ENCODE measurements around the gene NFKB2.

Gene NFKB2

GRCh38 chr10:102422545-102423129 is 27.1 kb downstream of the NFKB2 start:
- peak; percentile 69 for DNase-seq (ENCODE audit: low read depth)

GRCh38 chr10:102423372-102423968 is 28.0 kb downstream of the NFKB2 start:
- DNase-seq (ENCODE audit: low read depth): no peak

- no peak for DNase-seq (ENCODE audit: low read depth)
Measured at GRCh38 chr10:102424145-102424544, 28.6 kb downstream of the NFKB2 start.

GRCh38 chr10:102424916-102425315 is 29.4 kb downstream of the NFKB2 start:
- DNase-seq (ENCODE audit: low read depth): no peak

GRCh38 chr10:102425444-102425843 is 29.9 kb downstream of the NFKB2 start:
- DNase-seq (ENCODE audit: low read depth): no peak

GRCh38 chr10:102426803-102427287 is 31.3 kb downstream of the NFKB2 start:
- no peak for DNase-seq (ENCODE audit: low read depth)

GRCh38 chr10:102429468-102429867 is 34.0 kb downstream of the NFKB2 start:
- no peak for DNase-seq (ENCODE audit: low read depth)

- peak; percentile 66 for DNase-seq (ENCODE audit: low read depth)
Measured at GRCh38 chr10:102431452-102432124, 36.1 kb downstream of the NFKB2 start.

- peak; percentile 97 for DNase-seq (ENCODE audit: low read depth)
Measured at GRCh38 chr10:102432162-102432950, 36.9 kb downstream of the NFKB2 start, which contains the start of gene CUEDC2. TSS of gene CUEDC2 (minus strand) at chr10:102432574. CDS start at chr10:102425188, 7,386 bp downstream.

GRCh38 chr10:102433619-102434046 is 38.1 kb downstream of the NFKB2 start:
- DNase-seq (ENCODE audit: low read depth): no peak

- peak; percentile 60 for DNase-seq (ENCODE audit: low read depth)
Measured at GRCh38 chr10:102434394-102435132, 39.1 kb downstream of the NFKB2 start.

GRCh38 chr10:102435133-102435497 is 39.6 kb downstream of the NFKB2 start:
- DNase-seq (ENCODE audit: low read depth): no peak

- DNase-seq (ENCODE audit: low read depth): no peak
Measured at GRCh38 chr10:102435529-102436233, 40.2 kb downstream of the NFKB2 start.

- DNase-seq (ENCODE audit: low read depth): no peak
Measured at GRCh38 chr10:102436312-102436711, 40.8 kb downstream of the NFKB2 start.

- DNase-seq (ENCODE audit: low read depth): no peak
Measured at GRCh38 chr10:102437515-102437914, 42.0 kb downstream of the NFKB2 start.

- DNase-seq (ENCODE audit: low read depth): no peak
Measured at GRCh38 chr10:102438374-102438773, 42.9 kb downstream of the NFKB2 start.

GRCh38 chr10:102444851-102445250 is 49.3 kb downstream of the NFKB2 start:
- DNase-seq (ENCODE audit: low read depth): no peak

GRCh38 chr10:102449321-102450123 is 54.0 kb downstream of the NFKB2 start:
- peak; percentile 47 for DNase-seq (ENCODE audit: low read depth)

- no peak for DNase-seq (ENCODE audit: low read depth)
Measured at GRCh38 chr10:102450124-102450373, 54.5 kb downstream of the NFKB2 start.

GRCh38 chr10:102450374-102451104 is 55.0 kb downstream of the NFKB2 start:
- DNase-seq (ENCODE audit: low read depth): peak; percentile 75
